DND-41 (cell line): ENCODE data around the gene RNASE1.
"Not testable (repeated sequence)": the region's sequence is repeated elsewhere in the genome, so short reads cannot be mapped to it uniquely, and the experiment has no call there.

Experiments used
- ATAC-seq: fragments of 200-7000 bp; cut with Tn5 transposase; 3 replicates; pipeline ENCODE4 v1.9.1; 2021; ENCODE audit warnings: low read depth; ENCODE audit not compliant: insufficient read depth
- DNase-seq: peaks from one replicate; pipeline ENCODE4 v3.0.0-alpha.2; 2020
- H2AFZ ChIP-seq: 2 replicates; pipeline ENCODE4 v1.6.0; 2012; ENCODE audit warnings: low read depth, low read length
- H3K27ac ChIP-seq: 2 replicates; pipeline ENCODE4 v1.5.1; 2012; ENCODE audit warnings: low read length, inconsistent platforms
- H3K27me3 ChIP-seq: fragments of 200-600 bp; sonication (generic); 2 replicates; pipeline ENCODE4 v1.6.0; 2012; ENCODE audit warnings: low read length, mild to moderate bottlenecking, inconsistent platforms; ENCODE audit not compliant: insufficient read depth, poor library complexity
- H3K36me3 ChIP-seq: 2 replicates; pipeline ENCODE4 v1.5.1; 2012; ENCODE audit warnings: low read length, inconsistent platforms; ENCODE audit not compliant: insufficient read depth
- H3K4me1 ChIP-seq: 2 replicates; pipeline ENCODE4 v1.5.1; 2012; ENCODE audit warnings: mild to moderate bottlenecking, low read length; ENCODE audit not compliant: insufficient read depth
- H3K4me2 ChIP-seq: 2 replicates; pipeline ENCODE4 v1.6.0; 2012; ENCODE audit warnings: mild to moderate bottlenecking, moderate library complexity, low read length, inconsistent platforms; ENCODE audit not compliant: insufficient read depth
- H3K4me3 ChIP-seq, 2 experiments: fragments of 200-600 bp in 1 of 2; shearing (Covaris generic) in 1 of 2; 2 replicates each; pipeline ENCODE4 v1.5.1; 2012 to 2016; ENCODE audit warnings: inconsistent platforms in 2 of 2, low read length in 2 of 2, mild to moderate bottlenecking in 2 of 2, low read depth in 1 of 2, moderate library complexity in 1 of 2
- H3K79me2 ChIP-seq: 2 replicates; pipeline ENCODE4 v1.6.0; 2012; ENCODE audit warnings: low read length, inconsistent platforms; ENCODE audit not compliant: insufficient read depth
- H3K9ac ChIP-seq: 2 replicates; pipeline ENCODE4 v1.6.0; 2012; ENCODE audit warnings: low read depth, mild to moderate bottlenecking, inconsistent platforms, low read length, moderate library complexity
- H3K9me3 ChIP-seq: 2 replicates; pipeline ENCODE4 v1.5.1; 2012; ENCODE audit warnings: low read length, moderate library complexity, mild to moderate bottlenecking, inconsistent platforms; ENCODE audit not compliant: insufficient read depth, severe bottlenecking
- H4K20me1 ChIP-seq: 2 replicates; pipeline ENCODE4 v1.6.0; 2012; ENCODE audit warnings: low read length; ENCODE audit not compliant: insufficient read depth
- CTCF ChIP-seq: IDR thresholded peaks from 2 replicates; pipeline ENCODE4 v1.5.1; 2012; ENCODE audit warnings: borderline replicate concordance, low read length, moderate library complexity, mild to moderate bottlenecking; ENCODE audit not compliant: poor library complexity, severe bottlenecking; ENCODE audit errors: extremely low read depth
- EZH2 ChIP-seq: IDR thresholded peaks from 3 replicates; pipeline ENCODE4 v1.6.1; 2012; ENCODE audit warnings: borderline replicate concordance, low read depth, mild to moderate bottlenecking, moderate library complexity, low read length, inconsistent platforms; ENCODE audit not compliant: severe bottlenecking

The RNASE1 gene

GRCh38 chr14:20760950-20761349, 41.7 kb downstream of the RNASE1 start:
- H3K4me2 ChIP-seq, result no peak overlapping the region
- no peak overlapping the region for H3K4me3 ChIP-seq
- no peak overlapping the region for H2AFZ ChIP-seq
- DNase-seq (no peak), ATAC-seq (no peak)
- no peaks in the 10 kb centered on the region for H3K9me3 ChIP-seq
- TF ChIP-seq EZH2 (no peak), CTCF (no peak)
- H3K27me3 ChIP-seq, result no peaks in the 10 kb centered on the region
- H3K9ac ChIP-seq, result no peak overlapping the region
- no peaks in the 10 kb centered on the region for H3K79me2 ChIP-seq
- no peaks in the 10 kb centered on the region for H3K4me1 ChIP-seq
- H3K36me3 ChIP-seq, result no peaks in the 10 kb centered on the region
- no peak overlapping the region for H3K27ac ChIP-seq
- no peaks in the 10 kb centered on the region for H4K20me1 ChIP-seq

GRCh38 chr14:20759465-20759864, 43.2 kb downstream of the RNASE1 start:
- H3K9me3 ChIP-seq, H3K4me2 ChIP-seq, H2AFZ ChIP-seq, H3K27ac ChIP-seq, DNase-seq, H3K36me3 ChIP-seq, H3K79me2 ChIP-seq, ATAC-seq, H3K27me3 ChIP-seq, H3K4me3 ChIP-seq, H3K9ac ChIP-seq, H3K4me1 ChIP-seq, H4K20me1 ChIP-seq: not testable (repeated sequence)

GRCh38 chr14:20757965-20758364, 44.7 kb downstream of the RNASE1 start:
- Histone ChIP-seq H3K4me2 (no peak overlapping the region), H2AFZ (no peak overlapping the region), H3K79me2 (no peaks in the 10 kb centered on the region)

GRCh38 chr14:20755037-20755436, 47.6 kb downstream of the RNASE1 start:
- H3K27me3 ChIP-seq, result peaks cover 2% of the 10 kb centered on the region
- TF ChIP-seq EZH2 (no peak), CTCF (no peak)
- no peaks in the 10 kb centered on the region for H4K20me1 ChIP-seq
- no peaks in the 10 kb centered on the region for H3K4me1 ChIP-seq
- no peaks in the 10 kb centered on the region for H3K79me2 ChIP-seq
- H3K27ac ChIP-seq, result no peak overlapping the region
- no peaks in the 10 kb centered on the region for H3K36me3 ChIP-seq
- no peak overlapping the region for H3K4me3 ChIP-seq
- ATAC-seq (no peak), DNase-seq (no peak)
- no peak overlapping the region for H3K4me2 ChIP-seq
- no peak overlapping the region for H2AFZ ChIP-seq
- peaks cover 13% of the 10 kb centered on the region for H3K9me3 ChIP-seq
- no peak overlapping the region for H3K9ac ChIP-seq

More at GRCh38 chr14:20757965-20758364, 44.7 kb downstream of the RNASE1 start:
- no peak overlapping the region for H3K4me3 ChIP-seq
- DNase-seq (peak; percentile 46), ATAC-seq (peak; percentile 58; the same call in 2 of the 3 replicates)
- H3K4me1 ChIP-seq, result no peaks in the 10 kb centered on the region
- H3K36me3 ChIP-seq, result no peaks in the 10 kb centered on the region
- H3K9me3 ChIP-seq, result peaks cover under 1% of the 10 kb centered on the region
- no peaks in the 10 kb centered on the region for H3K27me3 ChIP-seq
- no peak overlapping the region for H3K27ac ChIP-seq
- no peak overlapping the region for H3K9ac ChIP-seq
- H4K20me1 ChIP-seq, result no peaks in the 10 kb centered on the region
- TF ChIP-seq CTCF (peak; percentile 56), EZH2 (no peak)
